Keratinocyte (primary cell): ENCODE data around the gene HHATL.

Experiments used
- CTCF ChIP-seq, 3 experiments: IDR thresholded peaks in 1 of 3; conservative IDR thresholded peaks in 1 of 3; optimal IDR thresholded peaks in 1 of 3; 2 replicates in 2 of 3; 3 replicates in 1 of 3; pipeline versions ENCODE3 to v1.5.1; 2011; ENCODE audit warnings: low read length in 3 of 3, mild to moderate bottlenecking in 3 of 3, moderate library complexity in 2 of 3, control low read depth in 1 of 3, inconsistent platforms in 1 of 3; ENCODE audit not compliant: insufficient read depth in 2 of 3; ENCODE audit errors: extremely low read depth in 1 of 3
- EZH2 ChIP-seq: IDR thresholded peaks from one replicate; pipeline ENCODE4 v1.6.1; 2012; ENCODE audit warnings: inconsistent platforms, mild to moderate bottlenecking, low read length, moderate library complexity

GRCh38 chr3:42693530-42693930, 9.1 kb downstream of the HHATL start:
- TF ChIP-seq CTCF (optimal IDR thresholded peaks at IDR 0.05 in 1 of 3, IDR thresholded peaks at IDR 0.05 in 1 of 3, conservative IDR thresholded peaks at IDR 0.05 in 1 of 3; ENCODE audit: extremely low read depth in 1 of 3, insufficient read depth in 2 of 3, low read length in 3 of 3) (no peak), EZH2 (no peak)
